Gastroesophageal sphincter (tissue), 3 donors: Measurements from ENCODE around the gene TMEM266.

ENCODE experiments used
- POLR2AphosphoS5 ChIP-seq: sonication (generic); formaldehyde crosslinking; IDR thresholded peaks from one replicate; pipeline ENCODE4 v1.6.1; 2017; ENCODE audit warnings: antibody characterized with exemption
- TF ChIP-seq, protein P1 (sequence below), 4 experiments: fragments of 200-600 bp in 2 of 4; fragments of 450-650 bp in 2 of 4; sonication (generic) in 1 of 4; IDR thresholded peaks; one replicate each; pipeline ENCODE4 v1.5.1; 2017 to 2019; ENCODE audit warnings: antibody characterized with exemption in 4 of 4, mild to moderate bottlenecking in 2 of 4, moderate library complexity in 2 of 4

DNA sequence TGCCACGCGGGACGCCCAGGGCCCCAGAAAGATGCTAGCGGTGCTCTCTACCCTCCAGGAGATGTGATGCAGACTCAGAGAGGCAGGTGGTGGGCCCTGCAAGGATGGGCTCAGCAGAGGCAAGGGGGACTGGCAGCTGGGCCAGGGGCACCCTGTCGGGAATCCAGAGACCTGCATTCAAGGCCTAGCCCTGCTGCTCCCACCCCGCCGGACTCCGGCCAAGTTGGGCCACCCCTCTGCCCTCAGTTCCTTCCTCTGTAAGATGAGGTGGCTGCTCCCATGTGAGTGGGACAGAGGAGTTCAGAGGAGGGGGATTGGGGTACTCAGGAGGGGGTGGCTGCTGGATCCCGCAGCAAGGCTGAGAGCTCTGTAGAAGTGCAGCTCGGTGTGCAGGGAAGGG lies 116.3 kb downstream of the TMEM266 start:
- TF ChIP-seq, protein P1, sequence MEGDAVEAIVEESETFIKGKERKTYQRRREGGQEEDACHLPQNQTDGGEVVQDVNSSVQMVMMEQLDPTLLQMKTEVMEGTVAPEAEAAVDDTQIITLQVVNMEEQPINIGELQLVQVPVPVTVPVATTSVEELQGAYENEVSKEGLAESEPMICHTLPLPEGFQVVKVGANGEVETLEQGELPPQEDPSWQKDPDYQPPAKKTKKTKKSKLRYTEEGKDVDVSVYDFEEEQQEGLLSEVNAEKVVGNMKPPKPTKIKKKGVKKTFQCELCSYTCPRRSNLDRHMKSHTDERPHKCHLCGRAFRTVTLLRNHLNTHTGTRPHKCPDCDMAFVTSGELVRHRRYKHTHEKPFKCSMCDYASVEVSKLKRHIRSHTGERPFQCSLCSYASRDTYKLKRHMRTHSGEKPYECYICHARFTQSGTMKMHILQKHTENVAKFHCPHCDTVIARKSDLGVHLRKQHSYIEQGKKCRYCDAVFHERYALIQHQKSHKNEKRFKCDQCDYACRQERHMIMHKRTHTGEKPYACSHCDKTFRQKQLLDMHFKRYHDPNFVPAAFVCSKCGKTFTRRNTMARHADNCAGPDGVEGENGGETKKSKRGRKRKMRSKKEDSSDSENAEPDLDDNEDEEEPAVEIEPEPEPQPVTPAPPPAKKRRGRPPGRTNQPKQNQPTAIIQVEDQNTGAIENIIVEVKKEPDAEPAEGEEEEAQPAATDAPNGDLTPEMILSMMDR (IDR thresholded peaks at IDR 0.05): no peak
- TF ChIP-seq POLR2AphosphoS5: no peak
